HL-60 (cell line): ENCODE measurements around the gene PTPRN2.

Experiments
- DNase-seq, 2 experiments: peaks; one replicate each; pipeline ENCODE4 v3.0.0-alpha.2; 2010 to 2020; ENCODE audit warnings: low read depth in 1 of 2, low spot score in 1 of 2
- H3K27ac ChIP-seq: fragments of 250-450 bp; sonication (Bioruptor Pico); replicated peaks from 2 replicates; pipeline ENCODE4 v1.5.1; 2020; ENCODE audit warnings: mild to moderate bottlenecking, moderate library complexity
- H3K27me3 ChIP-seq: fragments of 250-450 bp; sonication (Bioruptor Pico); 2 replicates; pipeline ENCODE4 v1.5.1; 2021; ENCODE audit warnings: mild to moderate bottlenecking, moderate library complexity; ENCODE audit not compliant: insufficient read depth, poor library complexity, severe bottlenecking
- H3K4me3 ChIP-seq: replicated peaks from 2 replicates; pipeline ENCODE4 v1.5.1; 2011; ENCODE audit warnings: mild to moderate bottlenecking, control low read depth, low read length; ENCODE audit not compliant: insufficient read depth
- CTCF ChIP-seq: IDR thresholded peaks from one replicate; pipeline ENCODE4 v1.5.1; 2011; ENCODE audit warnings: low read length, control low read depth, inconsistent platforms; ENCODE audit not compliant: insufficient read depth
- GABPA ChIP-seq: IDR thresholded peaks from 2 replicates; pipeline ENCODE4 v1.6.1; 2012; ENCODE audit warnings: low read depth
- POLR2AphosphoS5 ChIP-seq: IDR thresholded peaks from 2 replicates; pipeline ENCODE4 v1.6.1; 2012; ENCODE audit warnings: low read depth
- REST ChIP-seq: IDR thresholded peaks from 2 replicates; pipeline ENCODE4 v1.6.1; 2012; ENCODE audit warnings: low read depth; ENCODE audit not compliant: insufficient replicate concordance
- SPI1 ChIP-seq: IDR thresholded peaks from 2 replicates; pipeline ENCODE4 v1.6.1; 2012; ENCODE audit warnings: low read depth, mild to moderate bottlenecking, borderline replicate concordance

PTPRN2 gene

GRCh38 chr7:158192956-158193355 lies 394.7 kb downstream of the PTPRN2 start:
- Histone ChIP-seq H3K27ac (no peak overlapping the region), H3K27me3 (no peaks in the 10 kb centered on the region), H3K4me3 (no peak overlapping the region)
- DNase-seq, result no peak
- no peak for TF ChIP-seq POLR2AphosphoS5
- TF ChIP-seq CTCF, result no peak
- no peak for TF ChIP-seq GABPA
- TF ChIP-seq REST, result no peak
- TF ChIP-seq SPI1, result no peak

- DNase-seq, result no peak
- Histone ChIP-seq H3K4me3 (no peak overlapping the region), H3K27ac (no peak overlapping the region), H3K27me3 (no peaks in the 10 kb centered on the region)
- TF ChIP-seq REST (no peak), GABPA (no peak), CTCF (no peak), POLR2AphosphoS5 (no peak), SPI1 (no peak)
These were observed 395.3 kb downstream of the PTPRN2 start for GRCh38 chr7:158192184-158192835.

GRCh38 chr7:158191671-158192070 lies 396.0 kb downstream of the PTPRN2 start:
- Histone ChIP-seq H3K4me3 (no peak overlapping the region), H3K27me3 (no peaks in the 10 kb centered on the region)
- DNase-seq, result no peak

More at GRCh38 chr7:158191671-158192070, 396.0 kb downstream of the PTPRN2 start:
- TF ChIP-seq REST (no peak), CTCF (no peak), POLR2AphosphoS5 (no peak), SPI1 (no peak), GABPA (no peak)
- no peak overlapping the region for H3K27ac ChIP-seq
